ENCODE measurements around the gene PWWP2B.

GRCh38 chr10:132351611-132352010 lies 45.4 kb upstream of the PWWP2B start:
- TF ChIP-seq CTCF (IDR thresholded peaks at IDR 0.05) (no peak), IRF2 (CRISPR knock-in tag; IDR thresholded peaks at IDR 0.05; ENCODE audit: borderline replicate concordance, low read depth) (no peak), CBFB (CRISPR knock-in tag; IDR thresholded peaks at IDR 0.05; ENCODE audit: low read depth) (no peak), FOXP4 (CRISPR knock-in tag; IDR thresholded peaks at IDR 0.05) (no peak), USF1 (CRISPR knock-in tag; IDR thresholded peaks at IDR 0.05) (no peak), MAX (CRISPR knock-in tag; IDR thresholded peaks at IDR 0.05) (no peak)

Measured in WTC11 (cell line).